Bronchial epithelial cell (primary cell): ENCODE measurements around the gene TXNDC17. TPM values are rescaled to one million over a fixed set of nuclear protein-coding genes. Genes with fewer than 3 reads are reported as not detected.
"Not testable (repeated sequence)": the region's sequence is repeated elsewhere in the genome, so short reads cannot be mapped to it uniquely, and the experiment has no call there.

Experiments
- DNase-seq: peaks from one replicate; pipeline ENCODE4 v3.0.0-alpha.2; 2010; ENCODE audit warnings: low read depth
- FAIRE-seq: peaks from 2 replicates; lab custom pipeline; 2011; peaks lifted over from hg19 to GRCh38; lab: Jason Lieb, UNC
- H3K27me3 ChIP-seq: 2 replicates; pipeline ENCODE4 v1.5.1; 2011; ENCODE audit warnings: low read length; ENCODE audit not compliant: control insufficient read depth, insufficient read depth
- H3K36me3 ChIP-seq: 2 replicates; pipeline ENCODE4 v1.5.1; 2011; ENCODE audit warnings: low read length; ENCODE audit not compliant: control insufficient read depth, insufficient read depth
- H3K4me3 ChIP-seq: 2 replicates; pipeline ENCODE4 v1.5.1; 2011; ENCODE audit warnings: mild to moderate bottlenecking, low read depth, low read length, control low read depth
- CTCF ChIP-seq: IDR thresholded peaks from 2 replicates; pipeline ENCODE4 v1.5.1; 2011; ENCODE audit warnings: mild to moderate bottlenecking, moderate library complexity, low read length, control low read depth, inconsistent platforms; ENCODE audit not compliant: insufficient read depth, severe bottlenecking
- total RNA-seq: library from RNA; depleted of rRNA; stranded (reverse); fragments of >200 nt; gene quantifications from 2 replicates; pipeline ENCODE4 v1.2.1, GENCODE V29; 2014

TXNDC17 gene
- total RNA-seq, 1 donor from 2014 or later = 222 TPM

GRCh38 chr17:6688944-6689343 is 48.1 kb downstream of the TXNDC17 start:
- no peak for TF ChIP-seq CTCF
- DNase-seq (no peak), FAIRE-seq (no peak)
- H3K36me3 ChIP-seq = no peaks in the 10 kb centered on the region
- H3K4me3 ChIP-seq = no peak overlapping the region
- no peaks in the 10 kb centered on the region for H3K27me3 ChIP-seq

- TF ChIP-seq CTCF = no peak
- Histone ChIP-seq H3K4me3 (no peak overlapping the region), H3K27me3 (peaks cover 2% of the 10 kb centered on the region), H3K36me3 (no peaks in the 10 kb centered on the region)
- no peak for DNase-seq
- FAIRE-seq = no peak
Observed at GRCh38 chr17:6690641-6691040, 49.8 kb downstream of the TXNDC17 start.

GRCh38 chr17:6691546-6691945 is 50.7 kb downstream of the TXNDC17 start:
- no peak overlapping the region for H3K4me3 ChIP-seq
- no peak for TF ChIP-seq CTCF
- FAIRE-seq (no peak), DNase-seq (no peak)
- no peaks in the 10 kb centered on the region for H3K36me3 ChIP-seq
- peaks cover 2% of the 10 kb centered on the region for H3K27me3 ChIP-seq

GRCh38 chr17:6691958-6692357 is 51.1 kb downstream of the TXNDC17 start:
- H3K27me3 ChIP-seq, FAIRE-seq, DNase-seq, H3K36me3 ChIP-seq, H3K4me3 ChIP-seq: not testable (repeated sequence)

Other genes starting within 250 kb of the TXNDC17 start
- gene AIPL1, start 205.9 kb upstream of the TXNDC17 start, total RNA-seq = under 0.01 TPM in 1 of 2 replicates, not detected in the other
- gene PIMREG, start 196.6 kb upstream of the TXNDC17 start, total RNA-seq = 0.13 and 0.26 TPM in 2 replicates
- 25.0 and 42.9 TPM in 2 replicates for gene PITPNM3, start 84.5 kb upstream of the TXNDC17 start, total RNA-seq
- gene KIAA0753, start 349 bp upstream of the TXNDC17 start, total RNA-seq = 6.6 and 9.2 TPM in 2 replicates
- gene MED31, start 10.5 kb downstream of the TXNDC17 start, total RNA-seq = 11.1 and 11.6 TPM in 2 replicates
- gene C17orf100, start 10.7 kb downstream of the TXNDC17 start, total RNA-seq = 0.13 and 0.53 TPM in 2 replicates
- gene SLC13A5, start 72.3 kb downstream of the TXNDC17 start, total RNA-seq = 0.38 and 0.53 TPM in 2 replicates
- gene XAF1, start 115.0 kb downstream of the TXNDC17 start, total RNA-seq = under 0.01 and 0.53 TPM in 2 replicates
- gene FBXO39, start 135.2 kb downstream of the TXNDC17 start, total RNA-seq = 0.13 TPM in 1 of 2 replicates, not detected in the other
- not detected in 2 replicates for gene TEKT1, start 190.7 kb downstream of the TXNDC17 start, total RNA-seq